HEK293 (cell line): Measurements from ENCODE around the gene RPS23.

Source experiments
- ZBTB21 ChIP-seq: fragments of 450-650 bp; formaldehyde crosslinking; IDR thresholded peaks from 2 replicates; pipeline ENCODE4 v1.5.1; 2017; ENCODE audit warnings: missing biosample characterization, missing genetic modification characterization
- ZNF239 ChIP-seq: fragments of 450-650 bp; formaldehyde crosslinking; IDR thresholded peaks from 2 replicates; pipeline ENCODE4 v1.5.1; 2016; ENCODE audit warnings: missing biosample characterization, missing genetic modification characterization
- ZNF600 ChIP-seq: fragments of 450-650 bp; formaldehyde crosslinking; IDR thresholded peaks from 2 replicates; pipeline ENCODE4 v1.5.1; 2016; ENCODE audit warnings: missing biosample characterization, missing genetic modification characterization
- ZNF76 ChIP-seq: fragments of 450-650 bp; formaldehyde crosslinking; IDR thresholded peaks from 2 replicates; pipeline ENCODE4; 2016; ENCODE audit warnings: low read depth, missing biosample characterization, missing genetic modification characterization, borderline replicate concordance
- TF ChIP-seq, protein P1 (sequence below): fragments of 450-650 bp; formaldehyde crosslinking; IDR thresholded peaks from 2 replicates; pipeline ENCODE4 v1.5.1; 2016; ENCODE audit warnings: missing biosample characterization, missing genetic modification characterization

DNA sequence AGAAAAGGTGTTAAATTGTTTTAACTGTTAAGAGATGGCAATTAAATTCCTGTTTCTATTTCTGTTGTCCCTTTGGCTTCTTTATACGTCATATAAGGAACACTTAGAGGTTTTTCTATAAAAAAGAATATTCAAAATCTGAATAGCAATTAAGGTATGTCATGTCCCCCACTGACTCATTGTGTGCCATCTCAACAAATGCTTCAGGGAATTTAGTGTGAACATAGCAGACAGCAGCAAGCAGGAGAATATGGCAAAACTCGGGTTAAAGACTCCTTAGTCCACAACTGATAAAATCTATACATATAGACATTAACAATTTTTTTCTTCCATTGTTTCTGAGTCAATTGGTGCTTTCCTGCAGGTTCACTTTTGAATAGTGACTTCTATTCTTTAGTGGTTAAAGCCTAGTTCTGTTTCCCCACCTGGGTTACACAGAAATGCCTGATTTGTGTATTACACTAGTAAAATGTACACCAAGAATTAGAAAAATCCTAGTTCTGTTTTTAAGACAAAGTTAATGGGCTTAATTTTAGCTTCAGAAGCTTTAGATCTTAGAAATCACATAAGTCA, 17.9 kb upstream of the RPS23 start:
- TF ChIP-seq ZBTB21 (tag by site-specific recombination), result no peak
- TF ChIP-seq ZNF600 (tag by site-specific recombination), result no peak
- no peak for TF ChIP-seq ZNF76 (tag by site-specific recombination)
- TF ChIP-seq, protein P1, sequence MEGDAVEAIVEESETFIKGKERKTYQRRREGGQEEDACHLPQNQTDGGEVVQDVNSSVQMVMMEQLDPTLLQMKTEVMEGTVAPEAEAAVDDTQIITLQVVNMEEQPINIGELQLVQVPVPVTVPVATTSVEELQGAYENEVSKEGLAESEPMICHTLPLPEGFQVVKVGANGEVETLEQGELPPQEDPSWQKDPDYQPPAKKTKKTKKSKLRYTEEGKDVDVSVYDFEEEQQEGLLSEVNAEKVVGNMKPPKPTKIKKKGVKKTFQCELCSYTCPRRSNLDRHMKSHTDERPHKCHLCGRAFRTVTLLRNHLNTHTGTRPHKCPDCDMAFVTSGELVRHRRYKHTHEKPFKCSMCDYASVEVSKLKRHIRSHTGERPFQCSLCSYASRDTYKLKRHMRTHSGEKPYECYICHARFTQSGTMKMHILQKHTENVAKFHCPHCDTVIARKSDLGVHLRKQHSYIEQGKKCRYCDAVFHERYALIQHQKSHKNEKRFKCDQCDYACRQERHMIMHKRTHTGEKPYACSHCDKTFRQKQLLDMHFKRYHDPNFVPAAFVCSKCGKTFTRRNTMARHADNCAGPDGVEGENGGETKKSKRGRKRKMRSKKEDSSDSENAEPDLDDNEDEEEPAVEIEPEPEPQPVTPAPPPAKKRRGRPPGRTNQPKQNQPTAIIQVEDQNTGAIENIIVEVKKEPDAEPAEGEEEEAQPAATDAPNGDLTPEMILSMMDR (tag by site-specific recombination), result no peak
- no peak for TF ChIP-seq ZNF239
